GM19395 (cell line): Measurements from ENCODE around the gene LRRC9.
"Not testable (repeated sequence)": the region's sequence is repeated elsewhere in the genome, so short reads cannot be mapped to it uniquely, and the experiment has no call there.

Experiments used
- ATAC-seq: cut with Tn5 transposase; IDR thresholded peaks from one replicate; pipeline ENCODE4 v1.9.1; 2021; ENCODE audit warnings: mild to moderate bottlenecking, moderate library complexity; ENCODE audit not compliant: unreplicated experiment

Gene LRRC9

DNA sequence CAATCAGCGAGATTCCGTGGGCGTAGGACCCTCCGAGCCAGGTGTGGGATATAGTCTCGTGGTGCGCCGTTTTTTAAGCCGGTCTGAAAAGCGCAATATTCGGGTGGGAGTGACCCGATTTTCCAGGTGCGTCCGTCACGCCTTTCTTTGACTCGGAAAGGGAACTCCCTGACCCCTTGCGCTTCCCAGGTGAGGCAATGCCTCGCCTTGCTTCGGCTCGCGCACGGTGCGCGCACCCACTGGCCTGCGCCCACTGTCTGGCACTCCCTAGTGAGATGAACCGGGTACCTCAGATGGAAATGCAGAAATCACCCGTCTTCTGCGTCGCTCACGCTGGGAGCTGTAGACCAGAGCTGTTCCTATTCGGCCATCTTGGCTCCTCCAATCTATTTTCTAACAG lies 32.2 kb downstream of the LRRC9 start:
- ATAC-seq: not testable (repeated sequence)

DNA sequence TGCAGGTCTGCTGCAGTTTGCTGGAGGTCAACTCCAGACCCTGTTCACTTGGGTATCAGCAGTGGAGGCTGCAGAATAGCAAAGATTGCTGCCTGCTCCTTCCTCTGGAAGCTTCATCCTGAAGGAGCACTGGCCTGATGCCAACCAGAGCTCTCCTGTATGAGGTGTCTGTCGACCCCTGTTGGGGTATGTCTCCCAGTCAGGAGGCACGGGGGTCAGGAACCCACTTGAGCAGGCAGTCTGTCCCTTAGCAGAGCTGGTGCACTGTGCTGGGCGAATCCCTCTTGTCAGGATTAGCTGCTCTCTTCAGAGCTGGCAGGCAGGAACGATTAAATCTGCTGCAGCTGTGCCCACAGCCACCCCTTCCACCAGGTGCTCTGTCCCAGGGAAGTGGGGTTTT lies 37.9 kb downstream of the LRRC9 start:
- ATAC-seq: not testable (repeated sequence)

DNA sequence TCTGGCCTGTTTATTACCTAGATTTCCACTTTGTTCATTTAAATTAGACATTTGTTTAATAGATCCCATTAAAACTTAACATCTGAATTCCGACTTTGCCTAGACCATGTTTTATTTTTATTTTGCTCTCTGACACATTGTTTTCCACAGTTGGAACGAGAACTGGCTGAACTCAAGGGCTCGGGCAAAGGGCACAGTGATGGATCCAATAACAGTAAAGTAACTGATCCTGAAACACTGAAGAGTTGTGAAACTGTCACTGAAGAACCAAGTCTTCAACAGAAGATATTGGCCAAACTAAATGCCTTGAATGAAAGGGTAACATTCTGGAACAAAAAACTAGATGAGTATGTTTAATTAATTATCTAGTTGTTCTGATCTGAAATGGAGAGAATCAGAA lies 39.7 kb downstream of the LRRC9 start:
- no peak for ATAC-seq

DNA sequence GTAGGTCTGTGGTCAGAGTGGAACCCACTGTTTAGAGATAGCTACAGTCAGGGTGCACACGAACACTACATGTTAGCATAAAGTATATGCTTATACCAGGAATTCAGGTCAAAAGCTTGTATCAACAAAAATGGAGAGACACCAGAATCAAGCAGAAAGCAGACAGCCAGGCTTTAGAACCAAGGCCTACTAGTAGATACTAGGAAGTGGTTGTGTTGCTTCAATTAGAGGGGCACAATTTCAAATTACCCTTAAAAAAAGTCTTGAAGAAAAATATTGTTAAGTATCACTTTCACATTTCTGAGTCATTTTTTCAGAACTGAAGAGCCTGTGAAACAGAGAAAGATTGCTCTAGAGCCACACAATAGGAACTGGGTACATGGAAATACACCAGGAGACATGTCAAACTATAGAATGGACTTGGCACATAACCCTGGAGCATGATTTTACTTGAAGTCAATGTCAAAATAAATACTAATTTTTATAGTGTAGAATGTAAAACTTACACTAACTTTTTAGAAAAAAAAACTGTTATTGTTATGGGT lies 41.6 kb downstream of the LRRC9 start:
- peak; percentile 58 for ATAC-seq

DNA sequence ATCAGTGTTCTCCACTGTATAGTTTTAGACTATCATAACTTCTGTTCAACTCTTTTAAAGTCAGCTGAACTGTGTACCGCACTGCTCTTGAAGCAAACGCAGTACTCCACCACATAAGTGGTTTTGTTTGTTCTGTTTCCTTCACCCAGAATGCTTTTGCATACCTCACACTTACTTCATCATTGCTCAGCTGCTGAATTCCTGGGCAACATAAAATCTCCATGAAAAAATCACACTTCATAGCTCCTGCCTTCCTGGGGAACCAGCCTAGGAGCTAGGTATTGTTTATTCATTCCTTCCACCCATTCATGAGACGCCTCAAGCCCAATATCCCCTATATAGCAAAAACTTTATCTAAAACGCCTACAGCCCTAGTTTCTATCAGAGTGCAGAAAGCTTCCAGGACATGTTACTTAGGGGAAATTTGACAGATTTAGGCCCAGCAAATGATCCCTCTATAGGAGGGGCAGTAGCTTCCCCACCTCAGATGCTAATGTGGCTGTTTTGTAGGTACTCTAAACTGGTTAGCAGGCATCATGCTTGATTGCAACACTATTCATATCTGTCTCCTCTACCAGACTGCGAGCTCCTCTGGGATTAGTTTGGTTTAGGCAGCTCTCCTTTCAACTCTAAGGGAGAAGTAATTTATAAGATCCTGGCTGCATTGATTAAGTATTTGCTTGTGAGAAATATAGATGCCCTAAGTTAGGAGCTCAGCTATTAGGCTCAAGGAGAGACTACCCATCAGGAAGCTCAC lies 44.5 kb downstream of the LRRC9 start:
- ATAC-seq: peak; percentile 20

DNA sequence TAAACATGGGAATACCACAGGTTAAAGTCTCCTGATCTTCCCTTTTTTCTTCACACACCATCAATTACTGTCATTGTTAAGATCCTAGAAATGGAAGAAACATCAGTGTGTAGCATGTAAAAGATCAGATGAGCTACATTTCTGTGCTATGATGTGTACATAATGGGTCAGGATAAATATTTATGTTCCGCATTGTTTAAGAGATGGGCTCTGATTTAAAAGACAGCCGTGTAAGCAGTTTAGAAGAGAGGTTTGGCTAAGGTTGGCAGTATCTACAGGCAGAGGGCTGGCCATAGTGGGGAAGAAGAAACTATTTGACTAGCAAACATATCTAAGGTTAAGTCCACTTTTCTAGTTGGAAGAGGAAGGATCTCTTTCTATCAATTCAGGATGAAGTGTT lies 49.4 kb downstream of the LRRC9 start:
- ATAC-seq: no peak

DNA sequence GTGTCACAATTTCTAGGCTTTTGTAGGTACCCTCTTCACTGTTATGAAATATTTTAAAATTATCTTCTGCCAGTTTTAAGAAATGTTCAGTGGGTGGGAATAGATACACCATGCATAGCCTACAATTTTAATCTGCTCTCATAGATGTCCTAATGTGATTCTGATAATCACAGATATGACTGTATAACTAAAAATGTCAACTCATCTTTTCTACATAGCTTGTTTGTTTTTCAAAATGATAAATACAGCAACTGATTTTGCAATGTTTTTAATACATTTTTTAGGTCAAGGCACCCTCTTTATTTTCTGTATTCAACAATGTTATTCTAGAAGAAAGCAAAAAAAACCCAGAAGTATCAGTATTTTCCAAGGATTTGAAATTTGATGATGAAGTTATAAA lies 61.6 kb downstream of the LRRC9 start:
- ATAC-seq: no peak

- ATAC-seq: no peak
Measured at GRCh38 chr14:59983048-59983447, 63.1 kb downstream of the LRRC9 start.

GRCh38 chr14:59986556-59987059 lies 66.7 kb downstream of the LRRC9 start:
- no peak for ATAC-seq

DNA sequence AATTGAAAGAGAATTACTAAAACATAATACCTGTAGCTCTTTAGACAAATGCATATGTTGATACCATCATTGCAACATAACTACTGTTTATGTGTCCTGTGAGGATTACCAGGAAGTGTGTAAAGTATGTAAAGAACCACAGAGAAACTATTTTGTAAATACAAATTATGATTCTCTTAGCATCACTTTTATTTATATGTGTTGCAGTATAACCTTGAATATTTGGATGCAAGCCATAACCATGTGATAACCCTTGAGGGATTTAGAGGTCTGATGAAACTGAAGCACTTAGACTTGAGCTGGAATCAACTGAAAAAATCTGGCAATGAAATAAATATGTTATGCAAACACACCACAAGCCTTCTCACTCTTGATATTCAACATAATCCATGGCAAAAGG lies 77.5 kb downstream of the LRRC9 start:
- no peak for ATAC-seq

- ATAC-seq: no peak
Measured at GRCh38 chr14:59997966-59998365, 78.0 kb downstream of the LRRC9 start.

- ATAC-seq: no peak
Measured at GRCh38 chr14:59998564-59998963, 78.6 kb downstream of the LRRC9 start.

DNA sequence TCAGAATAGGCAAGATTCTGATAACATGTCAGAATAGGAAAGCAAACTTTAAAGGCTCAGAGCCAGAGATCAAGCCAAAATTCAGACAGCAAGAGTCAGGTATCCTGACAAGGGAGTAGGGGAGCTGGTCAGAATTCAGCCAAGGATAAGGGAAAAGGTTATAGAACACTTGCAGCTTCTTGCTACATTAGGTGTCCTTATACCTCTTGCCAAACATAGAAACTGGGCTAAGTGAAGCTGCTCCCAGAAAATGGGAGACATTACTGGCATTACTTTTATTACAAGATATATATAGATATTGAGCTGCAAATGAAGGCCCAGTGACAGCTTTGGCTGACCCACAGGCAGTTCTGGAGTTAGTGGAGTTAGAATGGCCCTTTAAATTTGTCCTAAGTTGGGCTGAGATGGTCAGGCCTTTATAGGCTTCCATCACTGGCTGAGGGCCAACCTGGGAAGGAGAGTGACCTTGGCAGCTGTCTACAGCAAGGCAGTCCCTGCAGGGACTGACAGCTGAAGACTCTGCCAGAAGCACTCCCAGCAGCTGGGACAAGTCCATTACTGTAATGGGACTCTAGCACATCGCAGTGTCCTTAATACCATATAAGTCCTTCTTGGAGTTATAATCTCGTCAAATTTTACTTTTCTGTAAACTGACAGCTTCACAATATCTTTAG lies 83.0 kb downstream of the LRRC9 start:
- ATAC-seq: no peak

GRCh38 chr14:60003991-60004390 lies 84.0 kb downstream of the LRRC9 start:
- ATAC-seq: no peak

GRCh38 chr14:60008042-60008441 lies 88.1 kb downstream of the LRRC9 start:
- ATAC-seq: no peak

DNA sequence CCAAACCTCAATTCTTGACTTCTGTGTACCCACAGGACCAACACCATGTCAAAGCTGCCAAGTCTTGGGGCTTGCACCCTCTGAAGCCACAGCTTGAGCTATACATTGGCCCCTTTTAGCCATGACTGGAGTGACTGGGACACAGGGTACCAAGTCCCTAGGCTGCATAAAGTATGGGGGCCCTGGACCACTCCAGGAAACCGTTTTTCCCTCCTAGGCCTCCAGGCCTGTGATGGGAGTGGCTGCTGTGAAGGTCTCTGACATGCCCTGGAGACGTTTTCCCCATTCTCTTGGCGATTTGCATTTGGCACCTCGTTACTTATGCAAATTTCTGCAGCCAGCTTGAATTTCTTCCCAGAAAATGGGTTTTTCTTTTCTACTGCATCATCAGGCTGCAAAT lies 90.3 kb downstream of the LRRC9 start:
- not testable (repeated sequence) for ATAC-seq

GRCh38 chr14:60014402-60014801 lies 94.5 kb downstream of the LRRC9 start:
- ATAC-seq: no peak

- ATAC-seq: no peak
Measured at GRCh38 chr14:60021619-60022018, 101.7 kb downstream of the LRRC9 start.

DNA sequence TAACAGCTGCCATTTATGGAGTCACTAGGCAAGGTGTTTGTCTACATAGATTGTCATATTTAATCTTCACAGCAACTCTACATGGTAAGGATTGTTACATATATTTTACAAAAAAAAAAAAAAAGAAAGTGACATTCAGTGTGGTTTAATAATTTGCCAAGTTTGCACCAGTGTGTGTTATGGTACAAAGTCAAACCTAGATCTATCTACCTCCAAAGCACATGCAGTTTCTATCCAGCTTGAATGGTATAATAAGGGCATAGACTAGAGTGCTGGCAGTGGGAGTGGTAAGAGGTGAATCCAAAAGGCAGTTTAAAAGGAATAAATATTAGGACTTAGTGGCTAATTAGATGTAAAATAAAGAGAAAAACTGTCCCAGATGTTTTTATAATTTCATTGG lies 105.6 kb downstream of the LRRC9 start:
- ATAC-seq: no peak

DNA sequence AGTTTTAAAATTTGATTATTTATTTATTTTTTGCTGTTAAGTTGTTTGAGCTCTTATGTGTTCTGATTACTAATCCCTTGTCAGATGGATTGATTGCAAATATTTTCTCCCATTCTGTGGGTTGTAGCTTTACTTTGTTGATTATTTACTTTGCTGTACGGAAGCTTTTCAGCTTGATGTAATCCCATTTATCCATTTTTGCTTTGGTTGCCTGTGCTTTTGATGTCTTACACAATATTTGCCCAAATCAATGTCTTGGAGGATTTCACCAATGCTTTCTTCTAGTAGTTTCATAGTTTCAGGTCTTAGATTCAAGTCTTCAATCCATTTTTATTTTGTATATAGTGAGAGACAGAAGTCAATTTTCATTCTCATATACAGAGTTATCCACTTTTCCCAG lies 115.2 kb downstream of the LRRC9 start:
- no peak for ATAC-seq

DNA sequence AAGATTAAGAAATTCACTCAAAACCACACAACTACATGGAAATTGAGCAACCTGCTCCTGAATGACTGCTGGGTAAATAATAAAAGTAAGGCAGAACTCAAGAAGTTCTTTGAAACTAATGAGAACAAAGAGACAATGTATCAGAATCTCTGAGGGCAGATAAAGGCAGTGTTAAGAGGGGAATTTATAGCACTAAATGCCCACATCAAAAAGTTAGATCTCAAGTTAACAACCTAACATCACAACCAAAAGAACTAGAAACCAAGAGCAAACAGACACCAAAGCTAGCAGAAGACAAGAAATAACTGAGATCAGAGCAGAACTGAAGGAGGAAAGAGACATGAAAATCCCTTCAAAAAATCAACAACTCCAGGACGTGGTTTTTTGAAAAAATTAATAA lies 128.0 kb downstream of the LRRC9 start:
- not testable (repeated sequence) for ATAC-seq

DNA sequence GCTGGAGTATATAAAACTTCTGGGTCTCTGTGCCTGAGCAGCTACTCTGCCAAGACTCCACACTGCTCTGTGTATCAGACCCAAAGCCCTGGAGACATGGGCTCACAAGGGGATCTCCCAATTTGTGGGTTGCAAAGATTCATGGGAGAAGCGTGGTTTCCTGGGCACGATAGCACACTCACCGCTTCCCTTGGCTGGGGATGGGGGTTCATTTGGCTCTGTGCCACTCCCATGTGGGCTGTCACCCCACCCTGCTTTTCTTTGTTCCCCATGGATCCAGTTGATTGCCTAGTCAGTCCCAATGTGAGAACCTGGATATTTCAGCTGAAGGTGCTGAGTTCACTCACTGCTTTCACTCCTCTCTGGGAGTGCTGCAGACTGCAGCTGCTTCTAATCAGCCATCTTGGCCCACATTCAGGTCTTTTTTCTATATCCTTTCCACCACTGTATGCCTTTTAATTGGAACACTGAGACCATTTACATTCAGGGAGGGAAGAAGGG lies 131.8 kb downstream of the LRRC9 start:
- no peak for ATAC-seq
